HG03457 (cell line): ENCODE results near the gene FXYD1.

Experiments used
- ATAC-seq: cut with Tn5 transposase; IDR thresholded peaks from one replicate; pipeline ENCODE4 v1.9.1; 2021; ENCODE audit warnings: moderate number of reproducible peaks; ENCODE audit not compliant: unreplicated experiment

FXYD1 gene

GRCh38 chr19:35106898-35107541, 31.6 kb upstream of the FXYD1 start:
- no peak for ATAC-seq

DNA sequence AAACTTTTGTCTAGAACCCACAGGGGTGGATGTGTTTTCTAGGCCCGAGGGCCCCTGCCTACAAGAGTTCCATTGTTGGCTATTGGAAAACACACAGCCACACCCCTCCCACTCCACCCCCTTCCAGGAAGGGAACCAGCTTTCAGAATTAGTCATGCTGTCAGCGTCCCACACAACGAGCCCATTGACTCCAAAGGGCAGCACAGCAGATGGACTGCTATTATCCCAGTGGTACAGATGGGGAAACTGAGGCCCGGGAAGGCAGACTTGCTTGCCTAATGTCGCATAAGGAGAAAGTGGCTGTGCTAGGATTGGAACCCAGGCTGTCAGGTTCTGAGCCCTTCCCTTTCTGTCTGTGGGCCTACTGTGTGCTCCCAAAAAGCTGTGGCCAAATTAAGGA, 31.1 kb upstream of the FXYD1 start:
- ATAC-seq: no peak

DNA sequence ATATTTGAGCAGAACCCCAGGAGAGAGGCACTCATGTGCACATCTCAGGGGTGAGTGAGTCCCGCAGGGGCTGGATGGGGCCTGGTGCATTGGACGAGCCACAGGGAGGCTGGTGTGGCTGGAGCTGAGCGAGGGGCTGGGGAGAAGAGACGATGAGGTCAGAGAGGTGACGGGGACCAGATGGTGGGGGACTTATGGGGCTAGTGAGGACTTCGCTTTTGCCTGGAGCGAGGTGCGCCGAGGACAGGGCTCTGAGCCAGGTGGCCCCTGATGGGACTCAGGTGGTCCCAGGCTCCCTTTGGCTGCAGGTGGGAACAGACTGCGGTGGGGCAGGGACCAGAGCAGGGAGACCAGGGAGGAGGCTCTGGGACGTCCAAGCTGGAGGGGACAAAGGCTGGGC, 29.9 kb upstream of the FXYD1 start:
- ATAC-seq: no peak

- ATAC-seq: no peak
Measured at GRCh38 chr19:35109395-35110112, 29.1 kb upstream of the FXYD1 start.

GRCh38 chr19:35110974-35111373, 27.6 kb upstream of the FXYD1 start:
- ATAC-seq: no peak

- ATAC-seq: no peak
Measured at GRCh38 chr19:35112995-35113688, 25.5 kb upstream of the FXYD1 start.

DNA sequence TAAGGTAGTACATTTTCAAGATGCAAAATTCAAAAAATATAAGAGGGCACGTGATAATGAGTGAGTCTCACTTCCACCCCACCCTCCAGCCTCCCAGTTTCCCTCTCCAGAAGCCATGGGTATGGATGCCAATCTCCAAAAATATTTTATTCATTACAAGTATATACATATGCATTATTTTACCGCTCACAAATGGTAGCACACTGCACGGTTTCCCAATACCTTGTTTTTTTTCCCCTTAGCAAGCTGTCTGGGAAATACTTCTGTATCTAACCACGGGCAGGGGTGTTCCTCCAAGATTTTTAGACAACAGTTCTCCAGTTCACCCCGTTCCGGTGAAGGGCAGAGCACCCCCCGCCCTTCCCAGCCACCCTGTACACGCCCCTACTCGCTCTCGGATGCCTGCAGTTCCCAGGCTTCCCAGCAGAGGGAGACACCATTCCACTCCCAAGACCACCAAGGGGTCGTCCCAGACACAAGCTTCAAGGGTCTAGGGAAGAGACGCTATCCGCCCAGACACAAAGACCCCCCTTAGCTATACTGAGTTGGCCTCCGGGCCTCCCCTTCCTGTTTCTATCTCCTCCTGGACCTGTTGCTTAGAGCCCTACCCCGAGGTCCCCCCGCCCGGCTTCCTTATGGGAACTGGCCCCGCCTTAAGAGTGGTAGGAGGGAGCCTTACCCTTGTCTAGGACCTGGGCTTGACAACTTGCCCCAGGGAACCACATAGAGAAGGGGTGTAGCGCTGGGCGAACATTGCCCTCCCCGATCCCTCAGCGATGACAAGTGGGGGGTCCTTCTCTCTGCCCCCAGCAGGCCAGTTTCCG, 24.1 kb upstream of the FXYD1 start:
- no peak for ATAC-seq

GRCh38 chr19:35115177-35115951, 23.3 kb upstream of the FXYD1 start, which contains the start of gene FXYD3:
Gene FXYD3, plus strand, starts transcription at chr19:35115823. Its CDS starts 3,554 bp downstream, at chr19:35119377.
- no peak for ATAC-seq

DNA sequence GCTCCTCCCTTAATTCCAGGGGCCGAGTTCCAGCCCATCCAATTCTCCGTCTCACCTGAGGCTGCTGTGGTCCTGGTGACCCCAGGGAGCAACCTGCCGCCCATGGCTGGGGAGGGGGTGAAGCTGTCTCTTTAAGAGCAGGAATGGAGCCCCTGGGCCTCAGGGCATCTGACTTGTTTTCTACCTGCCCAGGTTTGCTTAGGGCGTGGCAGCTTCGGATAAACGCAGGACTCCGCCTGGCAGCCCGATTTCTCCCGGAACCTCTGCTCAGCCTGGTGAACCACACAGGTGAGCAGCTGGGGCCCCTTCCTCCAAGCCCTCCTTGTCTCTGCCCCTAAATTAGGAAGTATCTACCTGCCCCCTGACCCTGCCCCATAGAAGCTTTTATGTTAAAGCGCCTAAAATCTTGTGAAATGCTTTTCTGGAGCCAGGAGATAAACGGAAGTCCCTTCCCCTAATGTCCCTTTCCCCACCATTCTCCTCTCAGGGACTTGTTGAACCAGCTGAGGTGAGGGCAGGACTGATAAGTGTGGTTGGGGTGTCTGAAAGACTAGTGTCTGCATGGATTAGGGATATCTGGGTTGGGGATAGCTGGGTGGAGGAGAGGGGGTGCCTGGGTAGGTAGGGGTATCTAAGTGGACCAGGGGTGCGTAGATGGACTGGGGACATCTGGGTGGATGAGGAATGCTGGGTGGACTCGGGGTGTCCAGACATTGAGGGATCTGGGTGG, 22.4 kb upstream of the FXYD1 start:
- no peak for ATAC-seq

GRCh38 chr19:35117116-35117515, 21.5 kb upstream of the FXYD1 start:
- no peak for ATAC-seq

DNA sequence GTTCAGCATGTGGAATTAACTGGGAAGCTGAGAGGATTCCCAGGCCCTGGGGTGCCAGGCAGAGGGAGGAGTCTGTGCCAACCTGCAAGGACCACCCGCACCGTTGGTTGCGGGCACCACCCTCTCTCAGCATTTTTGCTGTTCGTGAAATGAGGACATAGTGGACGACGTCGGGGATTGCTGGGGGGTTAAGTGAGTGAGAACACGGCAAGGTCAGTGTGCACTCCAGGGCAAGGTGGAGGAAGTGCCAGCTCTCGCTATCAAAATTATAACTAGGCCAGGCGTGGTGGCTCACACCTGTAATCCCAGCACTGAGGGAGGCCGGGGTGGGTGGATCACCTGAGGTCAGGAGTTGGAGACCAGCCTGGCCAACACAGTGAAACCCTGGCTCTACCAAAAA, 20.8 kb upstream of the FXYD1 start:
- no peak for ATAC-seq

- ATAC-seq: no peak
Measured at GRCh38 chr19:35118268-35119020, 20.2 kb upstream of the FXYD1 start.

GRCh38 chr19:35119091-35119490, 19.5 kb upstream of the FXYD1 start:
- ATAC-seq: no peak

- ATAC-seq: no peak
Measured at GRCh38 chr19:35119578-35120155, 19.0 kb upstream of the FXYD1 start.

- ATAC-seq: no peak
Measured at GRCh38 chr19:35120492-35120891, 18.1 kb upstream of the FXYD1 start.

- no peak for ATAC-seq
Measured at GRCh38 chr19:35120898-35121297, 17.7 kb upstream of the FXYD1 start.

DNA sequence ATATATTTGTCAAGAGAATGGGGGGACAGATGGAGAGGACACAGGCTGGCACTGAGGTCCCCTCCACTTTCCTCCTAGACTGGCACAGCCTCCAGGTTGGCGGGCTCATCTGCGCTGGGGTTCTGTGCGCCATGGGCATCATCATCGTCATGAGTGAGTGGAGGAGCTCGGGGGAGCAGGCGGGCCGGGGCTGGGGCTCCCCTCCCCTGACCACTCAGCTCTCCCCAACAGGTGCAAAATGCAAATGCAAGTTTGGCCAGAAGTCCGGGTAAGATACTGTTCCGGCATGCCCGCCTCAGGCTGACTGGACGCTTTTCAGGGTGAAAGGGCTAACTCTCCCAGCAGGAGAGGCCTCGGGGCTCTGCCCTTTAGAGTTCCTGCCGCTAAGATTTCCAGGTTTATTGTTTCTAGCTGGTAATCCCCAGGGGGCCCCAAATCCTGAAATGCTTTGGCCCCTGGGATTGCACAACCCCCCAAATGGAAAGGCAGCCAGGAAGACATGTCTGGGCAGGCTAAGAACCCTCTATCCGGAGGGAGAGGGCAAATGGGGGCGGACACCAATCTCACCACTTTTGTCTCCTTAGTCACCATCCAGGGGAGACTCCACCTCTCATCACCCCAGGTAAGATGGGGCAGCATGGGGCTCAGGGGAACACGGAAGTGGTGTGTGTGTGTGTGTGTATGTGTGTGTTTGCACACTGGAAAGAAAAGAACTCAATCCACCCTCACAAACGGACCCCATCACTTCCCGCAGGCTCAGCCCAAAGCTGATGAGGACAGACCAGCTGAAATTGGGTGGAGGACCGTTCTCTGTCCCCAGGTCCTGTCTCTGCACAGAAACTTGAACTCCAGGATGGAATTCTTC, 15.7 kb upstream of the FXYD1 start:
- ATAC-seq: no peak

- ATAC-seq: no peak
Measured at GRCh38 chr19:35123573-35123972, 15.1 kb upstream of the FXYD1 start.
